HG03520 (cell line): ENCODE data around the gene KRTAP9-4.
"Not testable (repeated sequence)": the region's sequence is repeated elsewhere in the genome, so short reads cannot be mapped to it uniquely, and the experiment has no call there.

ENCODE experiments used
- ATAC-seq: cut with Tn5 transposase; IDR thresholded peaks from one replicate; pipeline ENCODE4 v1.9.1; 2021; ENCODE audit warnings: mild to moderate bottlenecking, moderate library complexity; ENCODE audit not compliant: unreplicated experiment

KRTAP9-4 gene

GRCh38 chr17:41249637-41250240 is at the start of gene KRTAP9-4:
TSS of gene KRTAP9-4 (plus strand) at chr17:41249687. CDS start at chr17:41249721, 34 bp downstream.
- ATAC-seq: not testable (repeated sequence)

GRCh38 chr17:41211845-41212466 is 37.5 kb upstream of the KRTAP9-4 start:
- ATAC-seq: no peak

DNA sequence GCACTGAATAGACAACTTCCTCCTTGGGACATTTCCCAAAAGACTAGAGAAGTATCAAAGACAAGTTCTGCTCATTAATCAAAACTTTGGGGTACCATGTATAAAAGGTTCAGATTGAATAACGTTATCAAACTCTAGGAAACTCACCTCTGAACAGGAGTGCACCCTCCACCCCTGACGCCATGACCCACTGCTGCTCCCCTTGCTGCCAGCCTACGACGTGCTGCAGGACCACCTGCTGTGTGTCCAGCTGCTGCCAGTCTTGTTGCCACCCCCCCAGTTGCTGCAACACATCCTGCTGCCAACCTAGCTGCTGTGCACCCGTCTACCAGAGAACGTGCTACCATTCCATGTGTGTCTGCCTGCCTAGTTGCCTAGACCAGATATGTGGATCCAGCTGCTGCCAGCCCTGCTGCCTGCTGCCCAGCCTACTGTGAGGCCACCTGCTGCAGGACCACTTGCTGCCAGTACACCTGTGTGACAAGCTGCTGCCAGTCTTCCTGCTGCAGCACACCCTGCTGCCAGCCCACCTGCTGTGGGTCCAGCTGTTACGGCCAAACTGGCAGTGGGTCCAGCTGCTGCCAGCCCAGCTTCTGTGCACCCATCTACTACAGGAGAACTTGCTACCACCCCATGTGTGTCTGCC is 36.8 kb upstream of the KRTAP9-4 start:
- no peak for ATAC-seq

DNA sequence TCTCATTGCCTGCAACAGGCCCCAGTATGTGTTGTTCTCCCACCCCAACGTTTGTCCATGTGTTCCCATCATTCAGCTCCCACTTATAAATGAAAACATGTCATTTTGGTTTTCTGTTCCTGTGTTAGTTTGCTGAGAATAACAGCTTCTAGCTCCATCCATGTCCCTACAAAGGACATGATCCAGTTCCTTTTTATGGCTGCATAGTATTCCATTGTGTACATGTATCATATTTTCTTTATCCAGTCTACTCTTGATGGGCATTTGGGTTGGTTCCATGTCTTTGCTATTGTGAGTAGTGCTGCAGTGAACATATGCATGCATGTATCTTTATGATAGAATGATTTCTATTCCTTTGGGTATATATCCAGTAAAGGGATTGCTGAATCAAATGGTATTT is 33.8 kb upstream of the KRTAP9-4 start:
- no peak for ATAC-seq

GRCh38 chr17:41223821-41224220 is 25.7 kb upstream of the KRTAP9-4 start:
- no peak for ATAC-seq

- no peak for ATAC-seq
These were observed 23.4 kb upstream of the KRTAP9-4 start for GRCh38 chr17:41226051-41226450.

DNA sequence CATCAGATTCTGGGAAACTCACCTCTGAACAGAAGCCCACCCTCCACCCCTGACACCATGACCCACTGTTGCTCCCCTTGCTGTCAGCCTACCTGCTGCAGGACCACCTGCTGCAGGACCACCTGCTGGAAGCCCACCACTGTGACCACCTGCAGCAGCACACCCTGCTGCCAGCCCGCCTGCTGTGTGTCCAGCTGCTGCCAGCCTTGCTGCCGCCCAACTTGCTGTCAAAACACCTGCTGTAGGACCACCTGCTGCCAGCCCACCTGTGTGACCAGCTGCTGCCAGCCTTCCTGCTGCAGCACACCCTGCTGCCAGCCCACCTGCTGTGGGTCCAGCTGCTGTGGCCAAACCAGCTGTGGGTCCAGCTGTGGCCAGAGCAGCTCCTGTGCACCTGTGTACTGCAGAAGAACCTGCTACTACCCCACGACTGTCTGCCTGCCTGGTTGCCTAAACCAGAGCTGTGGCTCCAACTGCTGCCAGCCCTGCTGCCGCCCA is 22.8 kb upstream of the KRTAP9-4 start, which contains the start of gene KRTAP9-2:
KRTAP9-2 (plus strand) TSS at position 51 of the 498 bp plus-strand sequence; CDS start at position 58, 7 bp downstream.
- ATAC-seq: not testable (repeated sequence)

DNA sequence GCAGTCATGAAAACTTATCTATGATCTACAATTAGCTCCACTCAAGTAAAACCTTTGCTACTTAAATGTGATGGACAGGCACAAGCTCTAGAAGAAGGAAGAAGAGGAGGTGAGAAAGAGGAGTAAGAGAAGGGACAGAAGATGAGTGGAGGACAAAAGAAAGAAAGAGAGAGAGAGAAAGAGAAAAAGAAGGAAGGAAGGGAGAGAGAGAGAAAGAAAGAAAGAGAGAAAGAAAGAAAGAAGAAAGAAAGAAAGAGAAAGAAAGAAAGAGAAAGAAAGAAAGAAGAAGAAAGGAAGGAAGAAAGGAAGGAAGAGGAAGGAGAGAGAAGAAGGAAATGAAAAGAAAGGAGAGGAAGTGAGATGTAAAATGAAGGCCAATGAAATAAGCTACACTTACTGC is 19.4 kb upstream of the KRTAP9-4 start:
- ATAC-seq: no peak

DNA sequence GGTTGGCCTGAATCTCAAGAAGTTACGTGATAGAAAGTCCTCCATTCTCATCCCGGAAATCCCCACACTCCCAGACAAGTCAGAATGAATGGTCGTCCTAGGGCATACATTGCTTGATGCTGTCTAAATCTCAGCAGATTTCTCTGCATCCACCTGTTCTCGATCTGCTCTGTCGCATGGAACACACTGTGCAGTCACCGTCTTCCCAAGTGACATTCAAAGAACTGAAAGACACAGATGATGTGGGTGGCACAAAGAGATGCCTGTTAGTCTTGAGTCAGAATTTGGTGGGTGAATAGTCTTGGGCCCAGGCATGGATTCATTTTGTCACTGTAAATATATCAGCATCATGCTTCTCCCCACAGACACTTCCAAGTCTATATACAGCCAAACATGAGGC is 17.8 kb upstream of the KRTAP9-4 start:
- no peak for ATAC-seq

DNA sequence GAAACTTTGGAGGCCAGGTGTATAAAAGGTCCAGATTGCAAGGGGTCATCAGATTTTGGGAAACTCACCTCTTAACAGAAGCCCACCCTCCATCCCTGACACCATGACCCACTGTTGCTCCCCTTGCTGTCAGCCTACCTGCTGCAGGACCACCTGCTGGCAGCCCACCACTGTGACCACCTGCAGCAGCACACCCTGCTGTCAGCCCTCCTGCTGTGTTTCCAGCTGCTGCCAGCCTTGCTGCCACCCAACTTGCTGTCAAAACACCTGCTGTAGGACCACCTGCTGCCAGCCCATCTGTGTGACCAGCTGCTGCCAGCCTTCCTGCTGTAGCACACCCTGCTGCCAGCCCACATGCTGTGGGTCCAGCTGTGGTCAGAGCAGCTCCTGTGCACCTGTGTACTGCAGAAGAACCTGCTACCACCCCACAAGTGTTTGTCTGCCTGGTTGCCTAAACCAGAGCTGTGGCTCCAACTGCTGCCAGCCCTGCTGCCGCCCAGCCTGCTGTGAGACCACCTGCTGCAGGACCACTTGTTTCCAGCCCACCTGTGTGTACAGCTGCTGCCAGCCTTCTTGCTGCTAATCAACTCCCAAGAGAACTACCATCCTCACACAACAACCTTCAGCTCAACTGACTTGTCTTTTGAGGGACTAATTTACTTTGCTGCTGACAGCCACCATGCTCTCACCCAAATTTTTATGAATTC is 16.9 kb upstream of the KRTAP9-4 start, which contains the start of gene KRTAP9-3:
KRTAP9-3 (plus strand) TSS at position 51 of the 707 bp plus-strand sequence; CDS start at position 104, 53 bp downstream.
- ATAC-seq: not testable (repeated sequence)

DNA sequence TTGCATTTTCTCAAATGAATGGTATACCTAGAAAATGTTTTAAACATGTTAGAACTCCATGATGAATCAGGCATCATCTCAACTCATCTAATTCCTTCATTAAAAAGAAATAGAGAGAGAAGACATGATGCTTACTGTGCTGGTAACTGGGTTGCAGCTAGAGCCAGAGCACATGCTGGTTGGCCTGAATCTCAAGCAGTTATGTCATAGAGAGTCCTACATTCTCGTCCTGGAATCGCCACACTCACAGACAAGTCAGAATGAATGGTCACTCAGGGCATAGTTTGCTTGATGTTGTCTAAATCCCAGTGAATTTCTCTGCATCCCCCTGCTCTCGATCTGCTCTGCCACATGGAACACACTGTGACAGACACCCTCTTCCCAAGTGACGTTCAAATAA is 12.4 kb upstream of the KRTAP9-4 start:
- ATAC-seq: not testable (repeated sequence)

- ATAC-seq: not testable (repeated sequence)
These were observed 11.5 kb upstream of the KRTAP9-4 start, which contains the start of gene KRTAP9-8 for GRCh38 chr17:41237949-41238437. TSS of gene KRTAP9-8 (plus strand) at chr17:41237999. CDS start at chr17:41238052, 53 bp downstream.

DNA sequence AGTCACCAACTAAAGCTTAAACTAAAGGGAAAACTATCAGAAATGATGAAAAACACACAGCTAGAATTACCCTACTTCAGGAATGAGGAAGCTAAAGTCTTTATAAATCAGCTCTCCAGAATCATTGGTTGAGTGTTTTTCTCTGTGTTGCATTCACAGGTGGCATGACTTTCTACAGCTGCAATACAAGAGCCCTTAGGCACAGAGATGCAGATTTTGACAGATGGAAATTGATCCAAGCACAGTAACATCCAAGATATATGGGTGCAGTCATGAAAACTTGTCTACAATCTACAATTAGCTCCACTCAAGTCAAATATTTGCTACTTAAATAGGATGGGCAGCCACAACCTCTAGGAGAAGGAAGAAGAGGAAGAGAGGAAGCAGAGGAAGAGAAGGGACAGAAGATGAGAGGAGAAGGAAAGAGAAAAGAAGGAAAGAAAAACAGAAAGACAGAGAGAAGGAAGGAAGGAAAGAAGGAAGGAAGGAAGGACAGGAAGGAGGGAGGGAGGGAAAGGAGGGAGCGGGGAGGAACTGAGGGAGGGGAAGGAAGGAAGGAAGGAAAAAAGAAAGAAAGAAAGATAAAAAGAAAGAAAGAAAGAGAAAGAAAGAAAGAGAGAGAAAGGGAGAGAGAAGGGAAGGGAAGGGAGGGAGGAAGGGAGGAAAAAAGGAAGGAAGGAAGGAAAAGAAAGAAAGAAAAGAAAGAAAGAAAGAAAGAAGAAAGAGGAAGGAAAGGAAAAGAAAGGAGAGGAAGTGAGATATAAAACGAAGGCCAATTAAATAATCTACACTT is 2.3 kb upstream of the KRTAP9-4 start:
- ATAC-seq: not testable (repeated sequence)

DNA sequence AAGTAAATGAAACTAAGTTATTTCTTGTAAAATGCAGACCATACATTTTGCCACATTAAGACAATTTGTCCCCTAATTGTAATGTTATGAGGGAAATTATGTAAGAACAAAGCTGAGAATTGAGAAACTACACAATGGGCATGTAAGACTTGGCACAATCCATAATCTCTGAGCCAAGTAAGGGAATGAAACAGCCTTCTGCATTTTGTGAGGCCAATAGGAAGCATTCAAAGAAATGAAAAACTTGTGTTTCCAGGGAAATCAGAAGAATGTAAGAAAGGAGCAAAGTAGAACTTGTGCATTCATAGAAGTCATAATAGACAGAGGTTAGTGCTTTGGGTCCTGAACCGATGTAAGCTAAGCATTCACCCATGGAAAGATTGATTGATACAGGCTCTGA is 1.8 kb downstream of the KRTAP9-4 start:
- ATAC-seq: no peak

- no peak for ATAC-seq
These were observed 5.4 kb downstream of the KRTAP9-4 start for GRCh38 chr17:41254861-41255260.

DNA sequence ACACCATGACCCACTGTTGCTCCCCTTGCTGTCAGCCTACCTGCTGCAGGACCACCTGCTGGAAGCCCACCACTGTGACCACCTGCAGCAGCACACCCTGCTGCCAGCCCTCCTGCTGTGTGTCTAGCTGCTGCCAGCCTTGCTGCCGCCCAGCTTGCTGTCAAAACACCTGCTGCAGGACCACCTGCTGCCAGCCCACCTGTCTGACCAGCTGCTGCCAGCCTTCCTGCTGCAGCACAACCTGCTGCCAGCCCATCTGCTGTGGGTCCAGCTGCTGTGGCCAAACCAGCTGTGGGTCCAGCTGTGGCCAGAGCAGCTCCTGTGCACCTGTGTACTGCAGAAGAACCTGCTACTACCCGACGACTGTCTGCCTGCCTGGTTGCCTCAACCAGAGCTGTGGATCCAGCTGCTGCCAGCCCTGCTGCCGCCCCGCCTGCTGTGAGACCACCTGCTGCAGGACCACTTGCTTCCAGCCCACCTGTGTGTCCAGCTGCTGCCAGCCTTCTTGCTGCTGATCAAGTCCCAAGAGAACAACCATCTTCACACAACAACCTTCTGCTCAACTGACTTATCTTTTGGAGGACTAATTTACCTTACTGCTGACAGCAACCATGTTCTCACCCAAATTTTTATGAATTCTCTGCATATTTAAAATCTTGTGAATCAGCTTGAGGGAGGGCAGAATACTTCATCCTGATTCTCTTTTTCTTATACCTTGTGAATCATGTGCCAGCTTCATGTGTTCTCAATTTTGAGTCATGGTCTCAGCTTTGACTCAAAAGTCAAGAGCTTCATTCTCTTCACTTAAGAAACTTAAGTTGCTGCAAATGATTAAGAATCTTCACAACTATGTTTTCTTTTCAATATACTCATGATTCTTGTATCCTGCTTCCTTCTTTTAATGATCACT is 6.1 kb downstream of the KRTAP9-4 start, which contains the start of gene KRTAP9-9:
KRTAP9-9 (plus strand) TSS at position 4 of the 910 bp plus-strand sequence.
- not testable (repeated sequence) for ATAC-seq

GRCh38 chr17:41256291-41256685 is 6.8 kb downstream of the KRTAP9-4 start:
- ATAC-seq: no peak

DNA sequence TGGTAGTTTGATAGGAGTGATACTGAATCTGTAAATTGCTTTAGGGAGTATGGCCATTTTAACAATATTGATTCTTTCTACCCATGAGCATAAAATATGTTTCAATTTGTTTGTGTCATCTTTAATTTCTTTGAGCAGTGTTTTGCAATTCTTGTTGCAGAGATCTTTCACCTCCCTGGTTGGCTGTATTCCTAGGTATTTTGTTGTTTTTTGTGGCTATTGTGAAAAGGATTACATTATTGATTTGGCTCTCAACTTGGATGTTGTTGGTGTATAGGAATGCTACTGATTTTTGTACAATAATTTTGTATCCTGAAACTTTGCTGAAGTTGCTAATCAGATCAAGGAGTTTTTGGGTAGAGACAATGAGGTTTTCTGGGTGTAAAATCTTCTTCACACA is 8.9 kb downstream of the KRTAP9-4 start:
- ATAC-seq: no peak

GRCh38 chr17:41263212-41263611 is 13.7 kb downstream of the KRTAP9-4 start:
- no peak for ATAC-seq
